Right lobe of liver (tissue), 6 donors: ENCODE results near the gene DOLPP1. TPM values are rescaled to one million over a fixed set of nuclear protein-coding genes. Genes with fewer than 3 reads are reported as not detected.

Experiments used
- ATAC-seq, 4 donors: fragments of 200-7000 bp; cut with Tn5 transposase; one replicate each; pipeline ENCODE4 v1.9.1; 2020; ENCODE audit warnings: mild to moderate bottlenecking in 4 of 4, moderate library complexity in 4 of 4
- DNase-seq, 3 donors: peaks; one replicate each; pipeline ENCODE4 v3.0.0-alpha.2; 2020
- H3K27ac ChIP-seq, 3 donors: fragments of 200-600 bp; one replicate each; pipeline ENCODE4 v1.8.0; 2022
- H3K27me3 ChIP-seq, 2 donors: fragments of 200-600 bp; one replicate each; pipeline ENCODE4 v1.8.0; 2022
- H3K36me3 ChIP-seq, 4 donors: fragments of 200-600 bp; sonication (generic) in 1 of 4; one replicate each; pipeline versions ENCODE4 v1.5.1 to v1.8.0; 2017 to 2022; ENCODE audit warnings: control low read depth in 1 of 4
- H3K4me1 ChIP-seq, 4 donors: fragments of 200-600 bp; sonication (generic) in 1 of 4; one replicate each; pipeline versions ENCODE4 v1.5.1 to v1.8.0; 2017 to 2022; ENCODE audit warnings: control low read depth in 1 of 4
- H3K4me3 ChIP-seq, 3 donors: fragments of 200-600 bp; one replicate each; pipeline ENCODE4 v1.8.0; 2022
- H3K9me3 ChIP-seq, 4 donors: fragments of 200-600 bp; sonication (generic) in 1 of 4; one replicate each; pipeline versions ENCODE4 v1.5.1 to v1.8.0; 2017 to 2022; ENCODE audit warnings: control low read depth in 1 of 4
- CTCF ChIP-seq, 4 donors: fragments of 200-600 bp in 3 of 4; fragments of 450-650 bp in 1 of 4; IDR thresholded peaks; one replicate each; pipeline versions ENCODE4 v1.5.1 to v1.8.0; 2016 to 2022; ENCODE audit warnings: antibody characterized with exemption in 4 of 4, mild to moderate bottlenecking in 2 of 4
- POLR2A ChIP-seq: fragments of 450-650 bp; IDR thresholded peaks from one replicate; pipeline ENCODE4 v1.6.1; 2017; ENCODE audit warnings: antibody characterized with exemption, mild to moderate bottlenecking
- WGBS: methylation state at CpG from one replicate; pipeline ENCODE4 v1.1.6; 2018; ENCODE audit warnings: low coverage, low lambda C conversion rate; ENCODE audit not compliant: insufficient coverage; ENCODE audit errors: missing lambda C conversion rate; 5-methylcytosine and 5-hydroxymethylcytosine counted together
- intact Hi-C, 2 donors: fragments of 100-400 bp; cut with DNase I; formaldehyde crosslinking; loops; one replicate each; pipeline versions ENCODE4 v1.11.2 to v1.14.1; 2022
- total RNA-seq, 6 experiments: library from RNA; depleted of rRNA in 2 of 6; stranded (reverse); fragments of >200 nt in 2 of 6; fragmentation: NEBNext Ultra II Directional in 3 of 6; extraction: Animal tissue kit (Norgen Biotek cat#: 25700) in 3 of 6; gene quantifications; one replicate each; pipeline versions ENCODE4 v1.1.0 to v1.2.4, GENCODE V29; 2016 to 2023
- donor health status: DM: no; HTN: yes; CAD: no.
- donor health status: DM: no; HTN: no; CAD: no.
- donor health status: DM: no; HTN: no; CAD: no.
- donor health status: DM: no; HTN: yes; CAD: no.
- donor health status: DM: no; HTN: yes; CAD: no.

The DOLPP1 gene
- total RNA-seq, 6 experiments from 2014 or later: 10.1 to 16.8 (median 13.3) TPM

- ATAC-seq: peak; percentile 93 to 97 (median 94)
- TF ChIP-seq CTCF (IDR thresholded peaks at IDR 0.05): peak; percentile 96 to 99 (median 98)
- no peak for TF ChIP-seq POLR2A
- peaks cover 0 to 7% (median 0%) of the 10 kb centered on the region in 4 donors for H3K4me1 ChIP-seq
- peak; percentile 77 to 82 (median 81) for DNase-seq
- 39% methylated on average over 5 of the region's 13 CpGs for WGBS
- H3K4me3 ChIP-seq: no peak overlapping the region
- H3K36me3 ChIP-seq: peaks cover 0 to 27% (median 3%) of the 10 kb centered on the region in 4 donors
- no peaks in the 10 kb centered on the region for H3K9me3 ChIP-seq
- H3K27me3 ChIP-seq: no peaks in the 10 kb centered on the region
- intact Hi-C loops: loop anchor here in 1 of 2 donors (10.0 kb wide), 1 partner anchor 643 kb away; no protein-coding TSS in a partner anchor
- no peak overlapping the region for H3K27ac ChIP-seq
Observed at GRCh38 chr9:129131300-129132145, 50.6 kb downstream of the DOLPP1 start.

- H3K4me3 ChIP-seq: no peak overlapping the region
- no peak overlapping the region for H3K27ac ChIP-seq
- H3K9me3 ChIP-seq: no peaks in the 10 kb centered on the region
- WGBS: 100% methylated on average over 1 of the region's 4 CpGs
- peaks cover 0 to 18% (median 5%) of the 10 kb centered on the region in 4 donors for H3K4me1 ChIP-seq
- intact Hi-C loops: loop anchor here in 1 of 2 donors (10.0 kb wide), 1 partner anchor 642 kb away; no protein-coding TSS in a partner anchor
- TF ChIP-seq CTCF (IDR thresholded peaks at IDR 0.05) (no peak), POLR2A (no peak)
- H3K27me3 ChIP-seq: no peaks in the 10 kb centered on the region
- ATAC-seq (no peak), DNase-seq (no peak)
- peaks cover 0 to 31% (median 3%) of the 10 kb centered on the region in 4 donors for H3K36me3 ChIP-seq
Observed at GRCh38 chr9:129133082-129133481, 52.2 kb downstream of the DOLPP1 start.

GRCh38 chr9:129135476-129135875 lies 54.6 kb downstream of the DOLPP1 start:
- intact Hi-C loops: loop anchor here (5.0 to 10.0 kb wide), 2 partner anchors 37 to 639 kb away; no protein-coding TSS in a partner anchor
- Histone ChIP-seq H3K27me3 (no peaks in the 10 kb centered on the region), H3K4me1 (peaks cover 0 to 36% (median 17%) of the 10 kb centered on the region in 4 donors), H3K27ac (no peak overlapping the region), H3K4me3 (no peak overlapping the region), H3K9me3 (no peaks in the 10 kb centered on the region), H3K36me3 (peaks cover 0 to 25% (median 3%) of the 10 kb centered on the region in 4 donors)
- ATAC-seq: no peak
- WGBS: 83% methylated on average over 4 of the region's 6 CpGs
- no peak for TF ChIP-seq POLR2A
- no peak for TF ChIP-seq CTCF (IDR thresholded peaks at IDR 0.05)
- no peak for DNase-seq

GRCh38 chr9:129136446-129137035 lies 55.6 kb downstream of the DOLPP1 start:
- intact Hi-C loops: loop anchor here (5.0 to 10.0 kb wide), 2 partner anchors 36 to 638 kb away; no protein-coding TSS in a partner anchor
- DNase-seq: no peak
- no peak for ATAC-seq
- TF ChIP-seq CTCF (IDR thresholded peaks at IDR 0.05): no peak
- no peak for TF ChIP-seq POLR2A
- Histone ChIP-seq H3K4me1 (peaks cover 0 to 46% (median 21%) of the 10 kb centered on the region in 4 donors), H3K27me3 (no peaks in the 10 kb centered on the region), H3K9me3 (no peaks in the 10 kb centered on the region), H3K27ac (peak overlapping the region in 2 of 3 donors; percentile 95 to 100), H3K36me3 (peaks cover 0 to 21% (median 3%) of the 10 kb centered on the region in 4 donors), H3K4me3 (no peak overlapping the region)
- WGBS: 68% methylated on average over 10 of the region's 16 CpGs
